HAP-1 (cell line): ENCODE measurements around the gene ZNF785.
"Not testable (repeated sequence)": the region's sequence is repeated elsewhere in the genome, so short reads cannot be mapped to it uniquely, and the experiment has no call there.

Source experiments
- DNase-seq, 2 experiments: peaks; one replicate each; pipeline ENCODE4 v3.0.0-alpha.2; 2016 to 2020; ENCODE audit warnings: low spot score in 2 of 2
- H3K27me3 ChIP-seq: fragments of 250-450 bp; sonication (Bioruptor Pico); 2 replicates; pipeline ENCODE4 v1.5.1; 2020; ENCODE audit warnings: low read depth, mild to moderate bottlenecking, moderate library complexity
- H3K36me3 ChIP-seq: fragments of 250-450 bp; sonication (Bioruptor Pico); replicated peaks from 2 replicates; pipeline ENCODE4 v1.5.1; 2020; ENCODE audit warnings: mild to moderate bottlenecking
- H3K4me1 ChIP-seq: fragments of 250-450 bp; sonication (Bioruptor Pico); 2 replicates; pipeline ENCODE4 v1.5.1; 2020; ENCODE audit warnings: mild to moderate bottlenecking
- H3K4me3 ChIP-seq: fragments of 250-450 bp; sonication (Bioruptor Pico); 2 replicates; pipeline ENCODE4 v1.5.1; 2020; ENCODE audit warnings: mild to moderate bottlenecking, moderate library complexity
- H3K9me3 ChIP-seq: fragments of 250-450 bp; sonication (Bioruptor Pico); 2 replicates; pipeline ENCODE4 v1.5.1; 2020; ENCODE audit warnings: mild to moderate bottlenecking, moderate library complexity
- in situ Hi-C: fragments of 300-500 bp; cut with MboI; formaldehyde crosslinking; loops from 3 replicates; pipeline ENCODE4 v1.14.3; 2020; ENCODE audit warnings: low sequenced_read_pairs, inconsistent platforms, mixed read lengths

Gene ZNF785

GRCh38 chr16:30552956-30553355, 32.5 kb downstream of the ZNF785 start:
- no peak for DNase-seq
- in situ Hi-C loops: no loop called here
- Histone ChIP-seq H3K36me3 (peaks cover 24% of the 10 kb centered on the region), H3K9me3 (no peaks in the 10 kb centered on the region), H3K4me3 (no peak overlapping the region), H3K4me1 (peaks cover 2% of the 10 kb centered on the region; the same call in 1 of the 2 replicates), H3K27me3 (no peaks in the 10 kb centered on the region)

- H3K9me3 ChIP-seq: no peaks in the 10 kb centered on the region
- no peak overlapping the region for H3K4me3 ChIP-seq
- no peak for DNase-seq
- no peaks in the 10 kb centered on the region for H3K27me3 ChIP-seq
- H3K36me3 ChIP-seq: peaks cover 24% of the 10 kb centered on the region
- in situ Hi-C loops: no loop called here
- no peaks in the 10 kb centered on the region; the same call in 1 of the 2 replicates for H3K4me1 ChIP-seq
These were observed 33.7 kb downstream of the ZNF785 start for GRCh38 chr16:30551781-30552180.

DNA sequence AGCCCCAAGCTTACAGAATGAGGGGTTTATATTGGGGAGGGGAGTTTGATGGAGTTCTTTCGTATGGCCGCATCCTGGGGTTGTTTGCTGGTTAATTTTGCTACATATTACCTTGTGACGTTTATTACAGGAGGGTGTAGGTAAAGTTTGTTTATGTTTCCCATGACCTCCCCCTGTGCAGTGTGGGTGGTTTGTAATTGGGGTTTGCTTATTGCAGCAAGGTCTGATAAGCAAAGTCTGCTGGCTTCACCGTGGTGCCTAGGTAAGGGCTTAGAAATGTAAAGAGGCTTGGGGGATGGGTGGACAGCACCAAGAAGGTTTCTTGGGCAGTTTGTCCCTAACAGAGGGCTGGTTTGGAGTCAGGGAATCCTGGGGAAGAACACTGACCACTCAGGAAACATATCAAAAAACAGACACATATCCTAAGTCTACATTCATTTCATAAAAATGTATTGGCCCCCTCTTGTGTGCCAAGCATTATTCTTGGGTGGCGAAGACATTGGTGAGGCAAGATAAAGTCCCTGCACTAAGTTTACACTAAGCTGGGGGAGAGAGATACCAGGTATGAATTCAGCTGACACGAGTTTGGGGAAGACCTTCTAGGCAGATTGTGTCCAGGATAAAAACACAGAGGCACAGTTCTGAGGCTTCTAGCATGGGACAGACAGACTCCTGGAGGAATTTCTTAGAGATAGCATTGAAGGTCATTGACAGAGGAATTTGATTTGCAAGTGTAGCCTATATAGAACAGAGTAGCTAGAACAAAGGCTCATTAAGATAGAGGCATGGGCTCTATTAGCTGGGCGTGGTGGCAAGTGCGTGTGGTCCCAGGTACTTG, 36.9 kb downstream of the ZNF785 start:
- H3K4me3 ChIP-seq: no peak overlapping the region
- DNase-seq: no peak
- H3K27me3 ChIP-seq: no peaks in the 10 kb centered on the region
- peaks cover under 1% of the 10 kb centered on the region; the same call in 1 of the 2 replicates for H3K36me3 ChIP-seq
- in situ Hi-C loops: no loop called here
- H3K9me3 ChIP-seq: no peaks in the 10 kb centered on the region
- no peaks in the 10 kb centered on the region; the same call in 1 of the 2 replicates for H3K4me1 ChIP-seq

DNA sequence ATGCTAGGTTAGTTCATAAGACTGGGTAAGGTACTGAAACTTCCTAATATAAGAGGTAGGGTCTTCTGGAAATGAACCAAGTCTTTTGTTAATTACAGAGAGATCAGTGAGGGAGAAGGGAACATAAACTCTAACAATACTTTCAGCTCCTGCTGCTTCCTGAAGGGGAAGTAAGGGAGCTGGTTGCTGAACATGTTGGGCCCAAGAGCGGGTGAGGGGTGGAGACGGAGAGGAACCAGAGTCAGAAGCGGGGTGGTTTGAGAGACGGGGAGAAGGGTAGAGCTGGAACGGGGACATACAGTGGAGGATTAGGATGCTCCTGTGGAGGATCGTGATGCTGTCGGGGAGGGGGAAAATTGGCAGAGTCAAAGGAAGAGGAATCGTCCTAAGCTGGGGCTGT, 39.4 kb downstream of the ZNF785 start:
- DNase-seq: no peak
- in situ Hi-C loops: no loop called here
- Histone ChIP-seq H3K4me3 (no peak overlapping the region), H3K27me3 (no peaks in the 10 kb centered on the region), H3K36me3 (no peaks in the 10 kb centered on the region), H3K9me3 (no peaks in the 10 kb centered on the region), H3K4me1 (no peaks in the 10 kb centered on the region; the same call in 1 of the 2 replicates)

DNA sequence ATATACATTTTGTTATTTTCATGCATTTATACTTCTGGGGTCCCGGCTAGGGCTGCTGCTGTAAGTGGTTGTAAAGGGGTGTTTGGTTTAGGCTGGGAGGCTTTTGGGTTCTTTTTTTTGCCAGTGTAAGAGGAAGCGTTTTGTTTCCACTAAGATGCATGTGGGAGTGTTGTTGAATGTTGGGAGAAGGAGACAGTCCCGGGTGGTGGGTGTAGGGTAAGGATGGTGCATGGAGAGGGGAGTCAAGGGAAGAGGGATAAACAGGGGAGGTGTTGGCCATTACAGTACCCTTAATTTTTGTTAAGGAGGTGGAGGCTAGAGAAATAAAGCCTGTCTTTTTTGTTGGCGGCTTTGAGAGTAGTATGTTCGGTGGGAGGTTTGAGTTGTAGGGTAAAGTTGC, 42.4 kb downstream of the ZNF785 start:
- no peak for DNase-seq
- in situ Hi-C loops: no loop called here
- H3K4me3 ChIP-seq: no peak overlapping the region
- no peaks in the 10 kb centered on the region for H3K9me3 ChIP-seq
- H3K27me3 ChIP-seq: no peaks in the 10 kb centered on the region
- no peaks in the 10 kb centered on the region for H3K4me1 ChIP-seq
- no peaks in the 10 kb centered on the region for H3K36me3 ChIP-seq

DNA sequence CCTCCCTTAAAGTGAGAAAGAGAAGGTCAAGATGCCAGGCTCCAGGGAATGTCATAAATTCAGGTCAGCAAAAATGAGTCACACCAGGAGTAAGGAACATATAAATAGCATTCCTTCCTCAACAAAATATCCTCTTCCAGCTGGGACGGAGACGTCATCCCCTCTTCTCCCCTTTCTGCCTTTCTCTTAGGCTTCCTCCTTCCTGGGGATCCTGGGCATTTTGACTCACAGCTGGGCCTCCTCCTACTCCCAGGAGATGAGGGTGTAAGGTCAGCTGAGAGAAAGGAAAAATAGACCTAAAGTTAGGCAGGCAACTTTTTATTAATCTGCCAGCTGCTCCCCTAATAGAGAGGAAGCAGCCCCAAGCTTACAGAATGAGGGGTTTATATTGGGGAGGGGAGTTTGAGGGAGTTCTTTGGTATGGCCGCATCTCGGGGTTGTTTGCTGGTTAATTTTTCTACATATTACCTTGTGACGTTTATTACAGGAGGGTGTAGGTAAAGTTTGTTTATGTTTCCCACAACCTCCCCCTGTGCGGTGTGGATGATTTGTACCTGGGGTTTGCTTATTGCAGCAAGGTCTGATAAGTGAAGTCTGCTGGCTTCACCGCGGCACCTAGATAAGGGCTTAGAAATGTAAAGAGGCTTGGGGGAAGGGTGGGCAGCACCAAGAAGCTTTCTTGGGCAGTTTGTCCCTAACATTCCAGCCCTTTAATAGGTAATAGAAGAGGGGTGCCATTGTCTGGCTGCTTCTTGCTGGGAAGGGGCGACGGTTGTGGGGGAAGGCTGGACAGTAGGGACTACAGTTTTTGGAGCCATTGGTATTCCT, 43.8 kb downstream of the ZNF785 start:
- no peaks in the 10 kb centered on the region for H3K9me3 ChIP-seq
- in situ Hi-C loops: no loop called here
- H3K4me3 ChIP-seq: no peak overlapping the region
- no peaks in the 10 kb centered on the region for H3K4me1 ChIP-seq
- DNase-seq: no peak
- no peaks in the 10 kb centered on the region for H3K27me3 ChIP-seq
- no peaks in the 10 kb centered on the region; the same call in 1 of the 2 replicates for H3K36me3 ChIP-seq

DNA sequence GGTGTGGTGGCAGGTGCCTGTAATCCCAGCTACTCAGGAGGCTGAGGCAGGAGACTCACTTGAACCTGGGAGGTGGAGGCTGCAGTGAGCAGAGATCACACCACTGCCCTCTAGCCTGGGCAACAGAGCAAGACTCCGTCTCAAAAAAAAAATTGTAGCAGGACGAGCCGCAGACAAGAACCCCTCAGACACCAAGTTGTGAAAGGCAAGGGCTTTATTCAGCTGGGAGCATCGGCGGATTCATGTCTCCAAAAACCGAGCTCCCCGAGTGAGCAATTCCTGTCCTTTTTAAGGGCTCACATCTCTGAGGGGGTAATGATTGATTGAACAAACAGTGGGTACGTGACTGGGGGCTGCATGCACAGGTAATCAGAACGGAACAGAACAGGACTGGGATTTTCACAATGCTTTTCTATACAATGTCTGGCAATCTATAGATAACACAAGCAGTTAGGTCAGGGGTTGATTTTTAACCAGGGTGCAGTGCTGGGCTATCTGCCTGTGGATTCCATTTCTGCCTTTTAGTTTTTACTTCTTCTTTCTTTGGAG, 44.5 kb downstream of the ZNF785 start:
- H3K36me3 ChIP-seq, H3K4me1 ChIP-seq, H3K27me3 ChIP-seq, in situ Hi-C loops, H3K4me3 ChIP-seq, DNase-seq, H3K9me3 ChIP-seq: not testable (repeated sequence)

- DNase-seq, in situ Hi-C loops, H3K36me3 ChIP-seq, H3K9me3 ChIP-seq, H3K27me3 ChIP-seq, H3K4me3 ChIP-seq: not testable (repeated sequence)
- H3K4me1 ChIP-seq: peaks cover 11% of the 10 kb centered on the region
These were observed 45.4 kb downstream of the ZNF785 start for GRCh38 chr16:30539986-30540526.

GRCh38 chr16:30539000-30539964, 46.2 kb downstream of the ZNF785 start:
- in situ Hi-C loops: no loop called here
- H3K4me3 ChIP-seq: no peak overlapping the region

DNA sequence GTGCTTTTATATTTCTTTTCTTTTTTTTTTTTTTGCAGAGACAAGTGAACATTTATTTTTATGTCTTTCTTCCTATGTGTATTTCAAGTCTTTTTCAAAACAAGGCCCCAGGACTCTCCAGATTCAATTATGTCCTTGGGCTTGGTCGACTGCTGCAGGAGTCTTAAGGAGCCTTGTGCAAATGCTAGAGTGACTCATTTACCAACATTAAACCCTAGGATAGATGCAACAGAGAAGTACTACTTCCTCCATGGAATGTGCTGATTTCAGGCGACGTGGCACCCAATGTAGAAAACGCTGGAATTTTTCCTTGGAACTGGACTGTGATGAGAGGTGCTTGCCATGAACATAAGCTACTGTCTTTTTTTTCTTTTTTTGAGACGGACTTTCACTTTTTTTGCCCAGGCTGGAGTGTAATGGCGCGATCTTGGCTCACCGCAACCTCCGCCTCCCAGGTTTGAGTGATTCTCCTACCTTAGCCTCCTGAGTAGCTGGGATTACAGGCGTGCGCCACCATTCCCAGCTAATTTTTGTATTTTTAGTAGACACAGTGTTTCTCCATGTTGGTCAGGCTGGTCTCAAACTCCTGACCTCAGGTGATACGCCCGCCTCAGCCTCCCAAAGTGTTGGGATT, 49.0 kb downstream of the ZNF785 start:
- in situ Hi-C loops, H3K4me3 ChIP-seq, H3K9me3 ChIP-seq, H3K27me3 ChIP-seq, DNase-seq: not testable (repeated sequence)
- peaks cover 23% of the 10 kb centered on the region for H3K4me1 ChIP-seq
- H3K36me3 ChIP-seq: peaks cover 15% of the 10 kb centered on the region

More at GRCh38 chr16:30539000-30539964, 46.2 kb downstream of the ZNF785 start:
- H3K27me3 ChIP-seq: no peaks in the 10 kb centered on the region
- no peak for DNase-seq
- H3K4me1 ChIP-seq: peaks cover 15% of the 10 kb centered on the region
- H3K36me3 ChIP-seq: no peaks in the 10 kb centered on the region; the same call in 1 of the 2 replicates
- no peaks in the 10 kb centered on the region for H3K9me3 ChIP-seq

GRCh38 chr16:30535777-30536190, 49.7 kb downstream of the ZNF785 start:
- H3K27me3 ChIP-seq: no peaks in the 10 kb centered on the region
- H3K4me3 ChIP-seq: peak overlapping the region; percentile 52
- H3K36me3 ChIP-seq: peaks cover 15% of the 10 kb centered on the region
- peak; percentile 59 to 76 for DNase-seq
- H3K9me3 ChIP-seq: no peaks in the 10 kb centered on the region
- peaks cover 23% of the 10 kb centered on the region for H3K4me1 ChIP-seq
- in situ Hi-C loops: no loop called here

DNA sequence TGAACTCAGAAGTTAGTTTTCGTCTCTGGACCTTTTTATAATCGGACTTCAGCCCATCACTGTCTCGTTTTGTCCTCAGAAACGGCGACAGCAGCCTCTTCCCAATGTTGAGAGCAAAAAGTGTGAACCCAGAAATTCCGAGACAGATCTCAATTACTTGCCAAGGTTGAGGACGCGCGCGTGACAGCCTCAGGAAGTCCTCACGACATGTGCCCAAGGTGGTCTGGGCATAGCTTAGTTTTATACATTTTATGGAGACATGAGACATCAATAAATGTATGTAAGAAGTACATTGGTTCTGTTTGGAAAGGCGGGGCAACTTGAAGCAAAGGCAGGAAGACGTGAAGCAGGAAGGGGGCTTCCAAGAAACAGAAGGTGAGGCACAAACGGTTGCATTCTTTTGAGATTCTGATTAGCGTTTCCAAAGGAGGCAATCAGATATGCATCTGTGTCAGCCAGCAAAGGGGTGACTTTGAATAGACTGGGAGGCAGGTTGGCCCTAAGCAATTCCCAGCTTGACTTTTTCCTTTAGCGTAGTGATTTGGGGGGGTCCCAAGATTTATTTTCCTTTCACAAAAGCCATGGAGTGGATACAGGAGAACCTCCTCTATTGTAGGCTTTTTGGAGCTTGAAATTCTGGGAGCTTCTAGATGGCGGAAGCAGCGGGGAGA, 50.3 kb downstream of the ZNF785 start:
- peak in 1 of 2 experiments; percentile 41 for DNase-seq
- Histone ChIP-seq H3K27me3 (no peaks in the 10 kb centered on the region), H3K4me3 (peak overlapping the region; percentile 52), H3K9me3 (no peaks in the 10 kb centered on the region), H3K4me1 (peaks cover 23% of the 10 kb centered on the region), H3K36me3 (peaks cover 15% of the 10 kb centered on the region)
- in situ Hi-C loops: no loop called here
